Caco-2 (cell line): ENCODE data around the gene CFAP43. TPM values are rescaled to one million over a fixed set of nuclear protein-coding genes. Genes with fewer than 3 reads are reported as not detected.

Source experiments
- BruUV-seq: library from RNA; stranded (reverse); fragments of 400-500 nt; replicated peaks from 2 replicates; lab custom pipeline; 2021; lab: Mats Ljungman, UMichigan
- CTCF ChIA-PET: fragments of 300-600 bp; sonication (Branson Sonifier 250); formaldehyde crosslinking; loops from one replicate; lab custom pipeline; 2022; ENCODE audit warnings: antibody characterized with exemption; lab: Charles Lee
- POLR2A ChIA-PET: fragments of 300-600 bp; sonication (Branson Sonifier 250); formaldehyde crosslinking; loops from one replicate; lab custom pipeline; 2022; ENCODE audit warnings: antibody characterized with exemption; lab: Charles Lee
- DNase-seq, 2 experiments: peaks; one replicate each; pipeline versions ENCODE4 v3.0.0 to v3.0.0-alpha.2; 2020 to 2022
- H3K27me3 ChIP-seq: replicated peaks from 2 replicates; pipeline ENCODE4 v1.6.0; 2011; ENCODE audit warnings: low read length; ENCODE audit not compliant: control insufficient read depth, insufficient read depth
- H3K36me3 ChIP-seq: 2 replicates; pipeline ENCODE4 v1.5.1; 2011; ENCODE audit warnings: low read length; ENCODE audit not compliant: control insufficient read depth, insufficient read depth
- H3K4me1 ChIP-seq: fragments of 250-450 bp; sonication (Bioruptor Pico); 2 replicates; pipeline ENCODE4 v1.5.1; 2020; ENCODE audit warnings: mild to moderate bottlenecking
- H3K4me3 ChIP-seq: 2 replicates; pipeline ENCODE4 v1.5.1; 2011; ENCODE audit warnings: low read depth, mild to moderate bottlenecking, control low read depth, low read length
- H3K9me3 ChIP-seq: fragments of 250-450 bp; sonication (Bioruptor Pico); 2 replicates; pipeline ENCODE4 v1.5.1; 2020; ENCODE audit warnings: mild to moderate bottlenecking, moderate library complexity
- H3K27ac Mint-ChIP-seq: one replicate; pipeline ENCODE4 v1.8.0; 2022; ENCODE audit warnings: mixed read lengths; ENCODE audit not compliant: unreplicated experiment
- H3K27me3 Mint-ChIP-seq: one replicate; pipeline ENCODE4 v1.8.0; 2022; ENCODE audit warnings: mixed read lengths; ENCODE audit not compliant: insufficient read depth, unreplicated experiment
- H3K36me3 Mint-ChIP-seq: one replicate; pipeline ENCODE4 v1.8.0; 2022; ENCODE audit warnings: mild to moderate bottlenecking, mixed read lengths; ENCODE audit not compliant: insufficient read depth, unreplicated experiment
- H3K4me1 Mint-ChIP-seq: one replicate; pipeline ENCODE4 v1.8.0; 2022; ENCODE audit warnings: low read depth, mixed read lengths; ENCODE audit not compliant: unreplicated experiment
- H3K4me3 Mint-ChIP-seq: one replicate; pipeline ENCODE4 v1.8.0; 2022; ENCODE audit warnings: mild to moderate bottlenecking, moderate library complexity, mixed read lengths; ENCODE audit not compliant: unreplicated experiment
- H3K9me3 Mint-ChIP-seq: one replicate; pipeline ENCODE4 v1.8.0; 2022; ENCODE audit warnings: mixed read lengths; ENCODE audit not compliant: unreplicated experiment
- intact Hi-C: fragments of 100-400 bp; cut with micrococcal nuclease; formaldehyde crosslinking; loops from one replicate; pipeline ENCODE4 v1.10.0; 2022; ENCODE audit not compliant: unreplicated experiment
- total RNA-seq: library from RNA; stranded (reverse); gene quantifications from 2 replicates; pipeline ENCODE4 v1.2.3, GENCODE V29; 2022
- TF ChIP-seq, protein P1 (sequence below), 2 experiments: fragments of 200-600 bp in 1 of 2; IDR thresholded peaks; 1 replicate in 1 of 2; 2 replicates in 1 of 2; pipeline versions ENCODE4 v1.5.1 to v1.8.0; 2011 to 2022; ENCODE audit warnings: antibody characterized with exemption in 1 of 2, control low read depth in 1 of 2, inconsistent platforms in 1 of 2, low read depth in 1 of 2, low read length in 1 of 2, mild to moderate bottlenecking in 1 of 2, moderate library complexity in 1 of 2; ENCODE audit not compliant: insufficient read depth in 1 of 2, severe bottlenecking in 1 of 2, unreplicated experiment in 1 of 2

CFAP43 gene
- total RNA-seq, 1 experiment from 2014 or later: 0.52 TPM

DNA sequence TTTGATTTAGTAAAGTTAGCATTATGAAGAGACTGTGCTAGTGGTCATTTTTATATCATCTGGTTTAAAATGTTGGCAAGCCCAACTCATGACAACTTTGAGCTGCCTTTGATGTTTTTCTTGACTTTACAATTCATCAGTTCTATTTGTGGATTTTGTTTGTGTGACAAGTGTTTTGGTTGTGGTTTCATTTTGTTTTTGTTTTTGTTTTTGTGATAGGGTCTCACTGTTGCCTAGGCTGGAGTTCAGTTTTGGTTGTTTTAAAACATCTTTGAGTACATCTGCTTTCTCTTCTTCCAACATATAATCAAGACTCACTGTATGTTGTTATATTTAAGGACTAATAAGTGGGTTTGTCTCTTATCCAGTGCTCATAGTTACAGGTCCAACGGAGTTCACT lies 127.7 kb downstream of the CFAP43 start:
- H3K36me3 Mint-ChIP-seq: no peaks in the 10 kb centered on the region
- CTCF ChIA-PET: no interaction called here
- H3K27me3 Mint-ChIP-seq: peaks cover 5% of the 10 kb centered on the region
- H3K4me3 Mint-ChIP-seq: no peak overlapping the region
- no peak for DNase-seq
- POLR2A ChIA-PET: no interaction called here
- no peaks in the 10 kb centered on the region for H3K27me3 ChIP-seq
- no peaks in the 10 kb centered on the region for H3K4me1 Mint-ChIP-seq
- H3K4me3 ChIP-seq: no peak overlapping the region
- H3K9me3 ChIP-seq: no peaks in the 10 kb centered on the region; the same call in 1 of the 2 replicates
- no peaks in the 10 kb centered on the region for H3K36me3 ChIP-seq
- BruUV-seq: no TSS peak
- H3K27ac Mint-ChIP-seq: no peak overlapping the region
- H3K9me3 Mint-ChIP-seq: no peaks in the 10 kb centered on the region
- peaks cover 2% of the 10 kb centered on the region for H3K4me1 ChIP-seq
- TF ChIP-seq, protein P1, sequence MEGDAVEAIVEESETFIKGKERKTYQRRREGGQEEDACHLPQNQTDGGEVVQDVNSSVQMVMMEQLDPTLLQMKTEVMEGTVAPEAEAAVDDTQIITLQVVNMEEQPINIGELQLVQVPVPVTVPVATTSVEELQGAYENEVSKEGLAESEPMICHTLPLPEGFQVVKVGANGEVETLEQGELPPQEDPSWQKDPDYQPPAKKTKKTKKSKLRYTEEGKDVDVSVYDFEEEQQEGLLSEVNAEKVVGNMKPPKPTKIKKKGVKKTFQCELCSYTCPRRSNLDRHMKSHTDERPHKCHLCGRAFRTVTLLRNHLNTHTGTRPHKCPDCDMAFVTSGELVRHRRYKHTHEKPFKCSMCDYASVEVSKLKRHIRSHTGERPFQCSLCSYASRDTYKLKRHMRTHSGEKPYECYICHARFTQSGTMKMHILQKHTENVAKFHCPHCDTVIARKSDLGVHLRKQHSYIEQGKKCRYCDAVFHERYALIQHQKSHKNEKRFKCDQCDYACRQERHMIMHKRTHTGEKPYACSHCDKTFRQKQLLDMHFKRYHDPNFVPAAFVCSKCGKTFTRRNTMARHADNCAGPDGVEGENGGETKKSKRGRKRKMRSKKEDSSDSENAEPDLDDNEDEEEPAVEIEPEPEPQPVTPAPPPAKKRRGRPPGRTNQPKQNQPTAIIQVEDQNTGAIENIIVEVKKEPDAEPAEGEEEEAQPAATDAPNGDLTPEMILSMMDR (IDR thresholded peaks at IDR 0.05; ENCODE audit: insufficient read depth in 1 of 2, low read depth in 1 of 2, low read length in 1 of 2, severe bottlenecking in 1 of 2, unreplicated experiment in 1 of 2): no peak
- intact Hi-C loops: no loop called here

DNA sequence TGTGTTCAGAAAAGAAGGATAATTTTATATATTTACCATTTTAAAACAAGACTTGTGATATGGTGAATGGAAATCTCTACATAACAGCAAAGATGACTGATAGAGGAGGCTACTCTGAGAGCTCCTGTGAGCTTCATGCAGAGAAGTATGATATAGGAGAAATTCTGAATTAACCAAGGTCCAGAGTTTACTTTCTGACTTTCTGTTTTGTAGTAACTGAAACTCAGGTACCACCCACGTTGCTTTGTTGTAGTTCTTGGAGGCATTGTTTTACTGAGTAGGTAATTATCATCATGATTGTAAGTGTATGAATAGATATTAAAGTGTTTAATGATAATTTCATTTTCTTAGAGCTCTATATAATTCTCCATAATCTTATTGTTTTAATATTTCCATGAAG lies 128.2 kb downstream of the CFAP43 start:
- ChIA-PET POLR2A (no interaction called here), CTCF (no interaction called here)
- DNase-seq: no peak
- BruUV-seq: no TSS peak
- Mint-ChIP-seq H3K27me3 (peaks cover 5% of the 10 kb centered on the region), H3K4me3 (no peak overlapping the region), H3K4me1 (no peaks in the 10 kb centered on the region), H3K9me3 (no peaks in the 10 kb centered on the region), H3K36me3 (no peaks in the 10 kb centered on the region), H3K27ac (no peak overlapping the region)
- no peaks in the 10 kb centered on the region for H3K27me3 ChIP-seq
- intact Hi-C loops: no loop called here
- TF ChIP-seq, protein P1 (IDR thresholded peaks at IDR 0.05; ENCODE audit: insufficient read depth in 1 of 2, low read depth in 1 of 2, low read length in 1 of 2, severe bottlenecking in 1 of 2, unreplicated experiment in 1 of 2): no peak
- H3K4me3 ChIP-seq: no peak overlapping the region
- H3K4me1 ChIP-seq: no peaks in the 10 kb centered on the region
- H3K9me3 ChIP-seq: no peaks in the 10 kb centered on the region; the same call in 1 of the 2 replicates
- no peaks in the 10 kb centered on the region for H3K36me3 ChIP-seq

DNA sequence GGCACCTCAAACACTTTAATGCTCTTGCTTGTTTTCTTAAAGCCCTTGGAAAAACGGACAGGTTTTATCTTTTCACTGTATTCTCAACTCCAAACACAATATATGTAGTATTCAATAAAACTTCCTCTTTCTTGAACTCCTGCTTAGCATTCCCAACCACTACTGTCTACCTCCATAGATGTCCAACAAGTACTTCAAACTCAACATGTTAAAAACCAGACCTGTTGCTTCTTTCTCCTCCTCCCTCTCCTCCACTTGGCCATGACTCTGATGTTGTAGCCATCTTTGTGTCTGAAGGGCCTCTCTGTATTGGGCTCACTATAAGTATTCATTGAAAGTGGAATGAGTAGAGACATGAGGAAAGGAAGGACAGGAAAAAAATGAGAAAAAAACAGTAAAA lies 130.3 kb downstream of the CFAP43 start:
- CTCF ChIA-PET: no interaction called here

More for the DNA sequence above, 130.3 kb downstream of the CFAP43 start:
- H3K36me3 ChIP-seq: no peaks in the 10 kb centered on the region
- no peak overlapping the region for H3K4me3 Mint-ChIP-seq
- POLR2A ChIA-PET: no interaction called here
- H3K9me3 Mint-ChIP-seq: no peaks in the 10 kb centered on the region
- H3K4me1 ChIP-seq: no peaks in the 10 kb centered on the region
- no peaks in the 10 kb centered on the region for H3K9me3 ChIP-seq
- no peaks in the 10 kb centered on the region for H3K36me3 Mint-ChIP-seq
- H3K4me1 Mint-ChIP-seq: no peaks in the 10 kb centered on the region
- TF ChIP-seq, protein P1 (IDR thresholded peaks at IDR 0.05; ENCODE audit: insufficient read depth in 1 of 2, low read depth in 1 of 2, low read length in 1 of 2, severe bottlenecking in 1 of 2, unreplicated experiment in 1 of 2): no peak
- no peak for DNase-seq
- peaks cover 5% of the 10 kb centered on the region for H3K27me3 Mint-ChIP-seq
- BruUV-seq: no TSS peak
- H3K27ac Mint-ChIP-seq: no peak overlapping the region
- H3K4me3 ChIP-seq: no peak overlapping the region
- intact Hi-C loops: no loop called here
- no peaks in the 10 kb centered on the region for H3K27me3 ChIP-seq
